Activated CD4-positive, alpha-beta T cell treated with anti-CD3 and anti-CD28 coated beads for 4 hours (primary cell): ENCODE results near the gene SRRM5.
"Not testable (repeated sequence)": the region's sequence is repeated elsewhere in the genome, so short reads cannot be mapped to it uniquely, and the experiment has no call there.

Experiments used
- DNase-seq, 2 donors: peaks; one replicate each; pipeline ENCODE4 v3.0.0-alpha.2; 2020

Gene SRRM5

GRCh38 chr19:43592800-43593350, 19.0 kb upstream of the SRRM5 start:
- no peak for DNase-seq

DNA sequence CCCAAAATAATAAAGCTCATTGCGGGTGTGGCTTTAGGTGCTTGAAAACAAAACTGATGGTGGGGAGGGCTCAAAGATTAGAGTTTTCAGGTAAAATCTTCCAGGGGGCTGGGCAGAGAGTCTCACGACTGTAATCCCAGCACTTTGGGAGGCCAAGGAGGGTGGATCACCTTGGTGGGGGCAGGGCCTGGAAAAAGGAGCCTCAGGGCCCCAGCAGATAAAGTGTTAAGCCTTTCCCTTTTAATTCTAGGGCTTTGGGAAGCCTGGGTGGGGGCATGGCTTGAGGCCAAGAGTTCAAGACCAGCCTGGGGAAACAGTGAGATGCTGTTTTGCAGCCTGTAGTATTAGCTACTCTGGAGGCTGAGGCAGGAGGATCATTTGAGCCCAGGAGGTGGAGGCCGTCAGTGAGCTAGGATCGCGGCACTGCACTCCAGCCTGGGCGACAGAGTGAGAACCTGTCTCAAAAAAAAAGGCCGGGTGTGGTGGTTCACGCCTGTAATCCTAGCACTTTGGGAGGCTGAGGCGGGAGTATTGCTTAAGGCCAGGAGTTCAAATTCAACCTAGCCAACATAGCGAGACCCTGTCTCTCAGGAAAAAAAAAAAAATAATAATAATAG, 17.7 kb upstream of the SRRM5 start:
- no peak for DNase-seq

DNA sequence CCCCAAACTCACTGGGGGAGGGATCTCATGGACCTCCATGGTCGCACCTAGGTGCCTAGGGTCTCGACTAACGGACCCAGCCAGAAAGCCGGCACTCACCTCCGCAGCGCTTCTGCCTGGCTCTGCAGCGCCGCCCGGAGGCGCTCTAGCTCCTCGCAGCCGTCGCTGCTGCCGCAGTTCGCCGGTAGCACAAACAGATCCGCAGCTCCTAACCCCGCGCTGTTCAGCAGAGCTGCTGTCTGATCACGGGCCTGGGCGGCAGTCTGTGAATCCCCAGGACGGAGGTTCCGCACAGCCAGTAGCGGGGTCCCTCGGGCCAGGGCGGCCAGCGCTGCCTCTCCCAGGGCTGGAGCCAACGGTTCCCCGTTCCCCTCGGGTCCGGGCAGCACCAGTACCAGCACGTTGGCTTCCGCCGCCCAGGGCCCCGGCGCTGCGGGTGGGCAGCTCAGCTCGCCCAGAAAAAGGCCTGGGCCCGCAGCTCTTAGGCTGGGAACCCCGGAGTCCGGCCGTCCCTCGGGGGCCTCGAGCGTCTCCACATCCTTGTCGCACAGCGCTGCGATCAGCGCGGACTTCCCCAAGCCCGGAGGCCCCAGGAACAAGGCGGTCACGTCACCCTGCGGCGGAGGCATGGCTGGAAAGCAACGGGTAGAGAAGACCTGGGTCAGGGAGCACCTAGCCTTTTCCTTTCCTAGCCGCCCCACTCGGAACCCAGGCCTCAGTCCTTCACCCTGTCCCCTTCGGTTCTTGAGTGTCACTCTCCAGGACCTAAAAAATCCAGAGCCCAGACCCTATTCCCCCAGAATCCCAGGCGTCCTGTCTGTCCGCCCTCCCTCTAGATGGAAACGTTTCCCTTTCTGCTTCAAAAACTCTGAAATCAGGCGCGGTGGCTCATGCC, 16.9 kb upstream of the SRRM5 start:
- peak; percentile 64 to 73 for DNase-seq

GRCh38 chr19:43595605-43595998, 16.3 kb upstream of the SRRM5 start:
- no peak for DNase-seq

DNA sequence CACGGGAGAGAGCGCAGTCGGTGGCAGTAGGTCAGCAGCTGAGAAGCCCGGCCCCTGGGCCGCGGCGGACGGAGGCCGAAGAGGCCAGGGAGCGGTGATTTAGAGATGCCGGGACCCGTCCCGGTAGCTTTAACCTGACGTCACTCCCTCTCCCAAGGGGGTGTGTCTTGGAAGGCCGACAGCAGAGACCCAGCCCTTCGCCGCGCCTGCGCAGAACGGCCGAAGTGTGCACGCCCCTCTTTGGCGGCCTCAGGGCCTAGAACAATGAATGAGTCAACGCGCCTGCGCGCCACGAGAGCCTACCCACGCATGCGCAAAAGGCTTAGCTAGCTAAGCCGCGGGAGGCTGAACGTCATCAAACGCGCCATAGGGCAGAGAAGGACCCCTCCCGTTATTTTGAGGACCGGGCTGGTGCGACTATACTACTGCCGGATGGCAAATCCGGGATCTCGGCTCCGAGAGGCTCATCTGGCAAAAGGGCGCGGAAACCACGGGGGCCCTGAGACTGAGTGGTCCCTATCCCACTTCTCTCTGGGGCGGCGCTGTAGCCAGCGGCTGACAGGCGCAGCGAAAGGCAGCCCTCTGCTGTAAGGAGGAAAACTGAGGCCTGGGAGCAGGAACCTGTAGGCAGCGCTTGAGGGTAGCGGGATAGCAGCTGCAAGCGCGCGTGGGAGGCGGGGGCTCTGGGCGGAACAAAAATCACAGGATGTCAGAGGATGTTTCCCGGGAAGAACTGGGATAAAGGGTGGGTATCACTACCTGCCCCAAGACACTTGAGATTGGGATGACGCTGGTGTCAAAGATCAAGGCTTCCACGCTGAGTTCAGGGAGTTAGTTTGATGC, 15.7 kb upstream of the SRRM5 start, which contains the start of the genes IRGQ and ZNF576:
TSS of gene IRGQ (minus strand) at position 136 of the 843 bp plus-strand sequence. CDS start 796 bp downstream, outside the sequence.
TSS of gene ZNF576 (plus strand) at position 597 of the 843 bp plus-strand sequence. CDS start 514 bp downstream, outside the sequence.
- DNase-seq: peak; percentile 100

DNA sequence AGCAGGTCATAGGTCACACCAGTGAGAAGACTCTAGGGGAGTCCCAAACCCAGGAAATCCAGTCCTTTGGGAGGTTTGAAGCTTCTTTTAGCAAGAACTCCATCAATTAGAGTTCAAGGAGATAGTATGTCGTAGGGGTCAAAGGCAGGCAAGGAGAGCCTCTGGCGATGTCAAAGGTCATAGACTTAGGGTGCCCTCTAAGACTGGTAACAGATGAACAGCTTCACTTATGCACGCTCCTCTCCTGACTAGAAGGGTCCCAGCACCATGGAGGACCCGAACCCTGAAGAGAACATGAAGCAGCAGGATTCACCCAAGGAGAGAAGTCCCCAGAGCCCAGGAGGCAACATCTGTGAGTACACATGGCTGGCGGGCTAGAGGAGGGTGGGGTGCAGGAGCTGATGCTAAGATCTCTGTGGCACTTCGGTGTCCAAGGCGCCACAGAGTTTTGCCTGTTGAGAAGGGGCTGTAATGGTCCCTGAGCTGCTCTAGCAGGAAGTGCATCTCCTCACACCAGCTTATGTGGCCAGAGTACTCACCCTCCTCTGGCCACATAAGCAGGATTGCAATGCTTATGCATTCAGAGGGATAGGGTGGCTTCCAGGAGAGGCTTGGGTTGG, 14.9 kb upstream of the SRRM5 start:
- no peak for DNase-seq

DNA sequence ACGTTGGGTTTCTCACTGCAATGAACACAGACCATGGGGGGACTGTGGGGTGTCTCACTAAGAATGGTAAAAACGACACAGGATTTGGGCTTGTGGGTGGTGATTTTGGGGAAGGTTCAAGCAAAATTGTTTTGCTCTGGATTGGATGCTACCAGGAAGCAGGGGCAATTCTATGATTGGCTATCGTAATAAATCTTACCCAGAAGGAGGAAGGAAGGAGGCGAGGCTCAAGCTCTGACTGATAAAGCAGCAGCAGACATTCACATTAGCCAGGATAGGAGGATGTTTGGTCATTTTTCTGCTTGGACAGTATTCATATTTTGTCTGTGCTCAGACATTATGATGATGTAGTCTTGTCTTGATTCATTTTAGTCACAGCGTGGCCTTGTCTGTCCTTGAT, 14.0 kb upstream of the SRRM5 start:
- DNase-seq: no peak

GRCh38 chr19:43598445-43599240, 13.2 kb upstream of the SRRM5 start:
- DNase-seq: no peak

DNA sequence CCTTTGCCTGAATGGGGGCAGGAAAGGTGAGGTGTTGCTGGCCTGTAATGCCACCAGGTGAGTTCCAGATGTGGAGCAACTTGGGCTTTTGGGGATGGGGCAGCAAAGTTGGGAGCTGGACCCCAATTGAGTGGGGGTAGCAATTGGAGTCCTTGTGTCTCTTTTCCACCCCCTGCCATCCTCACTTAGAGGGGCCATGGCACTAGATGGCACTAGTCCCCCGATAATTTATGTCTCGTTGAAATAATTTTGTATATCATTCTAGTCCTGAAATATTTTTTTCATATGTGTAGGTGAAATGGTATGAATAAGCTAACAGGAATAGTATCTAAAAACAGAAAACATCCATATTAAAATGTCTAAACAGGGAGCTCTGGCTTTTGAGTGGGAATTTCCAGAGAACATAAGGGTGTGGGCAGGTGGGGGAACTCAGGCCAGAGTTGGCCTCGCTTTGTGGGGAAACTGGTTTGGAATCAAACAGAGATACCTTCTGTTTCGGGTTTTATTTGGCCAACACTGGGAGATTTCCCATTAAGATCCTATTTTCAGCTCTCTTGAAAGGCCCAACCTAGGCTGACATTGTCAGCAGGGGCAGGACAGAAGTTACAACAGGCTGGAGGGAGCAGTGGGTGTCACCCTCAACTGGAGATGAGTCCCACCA, 12.1 kb upstream of the SRRM5 start:
- DNase-seq: no peak

GRCh38 chr19:43600326-43600725, 11.6 kb upstream of the SRRM5 start:
- DNase-seq: not testable (repeated sequence)

DNA sequence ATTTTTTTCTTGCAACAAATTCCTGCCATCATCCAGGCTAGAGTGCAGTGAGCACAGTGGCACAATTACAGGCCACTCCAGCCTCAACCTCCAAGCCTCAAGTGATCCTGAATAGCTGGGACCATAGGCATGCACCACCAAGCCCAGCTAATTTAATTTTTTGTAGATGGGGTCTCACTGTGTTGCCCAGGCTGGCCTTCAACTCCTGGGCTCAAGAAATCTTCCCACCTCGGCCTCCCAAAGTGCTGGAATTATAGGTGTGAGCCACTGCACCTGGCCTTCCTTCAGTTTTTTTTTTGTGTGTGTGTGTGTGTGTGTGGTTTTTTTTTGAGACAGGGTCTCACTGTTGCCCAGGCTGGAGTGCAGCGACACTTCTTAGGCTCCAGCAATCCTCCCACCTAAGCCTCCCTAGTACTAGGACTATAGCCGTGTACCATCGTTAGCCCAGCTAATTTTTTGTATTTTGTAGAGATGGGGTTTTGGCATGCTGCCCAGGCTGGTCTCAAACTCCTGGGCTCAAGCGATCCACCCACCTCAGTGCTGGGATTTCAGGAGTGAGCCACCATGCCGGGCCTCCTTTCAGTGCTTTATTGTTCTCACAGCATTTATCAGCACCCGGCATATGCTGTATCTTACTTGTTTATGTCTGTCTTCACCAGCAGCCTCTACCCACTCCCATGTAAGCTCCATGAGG, 5.9 kb upstream of the SRRM5 start:
- no peak for DNase-seq

DNA sequence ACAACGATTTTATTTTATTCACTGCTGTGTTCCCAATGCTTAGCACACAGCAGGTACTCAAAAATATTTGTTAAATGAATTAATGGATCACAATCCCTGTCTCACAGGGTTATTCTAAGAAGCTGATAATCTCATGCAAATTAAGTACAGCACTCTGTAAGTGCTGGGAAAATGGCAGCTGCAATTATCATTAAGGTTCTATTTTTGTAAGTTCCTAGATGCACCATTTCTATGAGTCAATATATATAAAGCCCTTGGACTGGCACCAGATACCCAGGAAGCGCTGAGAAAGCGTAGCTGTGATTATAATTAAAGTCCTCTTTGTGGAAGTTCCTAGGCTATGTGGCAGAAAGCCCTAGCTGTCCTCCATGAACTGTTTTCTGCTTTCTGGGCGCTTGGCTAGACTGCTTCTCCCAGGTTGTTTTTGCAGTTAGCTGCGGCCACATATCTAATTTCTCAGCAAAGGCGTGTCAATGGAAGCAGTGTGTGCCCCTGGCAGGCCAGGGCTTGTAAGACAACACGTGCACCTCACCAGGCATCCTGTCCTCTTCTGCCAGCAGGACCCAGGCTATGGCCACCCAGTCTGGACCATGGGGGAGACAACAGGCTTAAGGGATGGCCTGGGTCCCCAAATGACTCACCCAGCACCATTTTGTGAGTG, 5.2 kb upstream of the SRRM5 start:
- no peak for DNase-seq

DNA sequence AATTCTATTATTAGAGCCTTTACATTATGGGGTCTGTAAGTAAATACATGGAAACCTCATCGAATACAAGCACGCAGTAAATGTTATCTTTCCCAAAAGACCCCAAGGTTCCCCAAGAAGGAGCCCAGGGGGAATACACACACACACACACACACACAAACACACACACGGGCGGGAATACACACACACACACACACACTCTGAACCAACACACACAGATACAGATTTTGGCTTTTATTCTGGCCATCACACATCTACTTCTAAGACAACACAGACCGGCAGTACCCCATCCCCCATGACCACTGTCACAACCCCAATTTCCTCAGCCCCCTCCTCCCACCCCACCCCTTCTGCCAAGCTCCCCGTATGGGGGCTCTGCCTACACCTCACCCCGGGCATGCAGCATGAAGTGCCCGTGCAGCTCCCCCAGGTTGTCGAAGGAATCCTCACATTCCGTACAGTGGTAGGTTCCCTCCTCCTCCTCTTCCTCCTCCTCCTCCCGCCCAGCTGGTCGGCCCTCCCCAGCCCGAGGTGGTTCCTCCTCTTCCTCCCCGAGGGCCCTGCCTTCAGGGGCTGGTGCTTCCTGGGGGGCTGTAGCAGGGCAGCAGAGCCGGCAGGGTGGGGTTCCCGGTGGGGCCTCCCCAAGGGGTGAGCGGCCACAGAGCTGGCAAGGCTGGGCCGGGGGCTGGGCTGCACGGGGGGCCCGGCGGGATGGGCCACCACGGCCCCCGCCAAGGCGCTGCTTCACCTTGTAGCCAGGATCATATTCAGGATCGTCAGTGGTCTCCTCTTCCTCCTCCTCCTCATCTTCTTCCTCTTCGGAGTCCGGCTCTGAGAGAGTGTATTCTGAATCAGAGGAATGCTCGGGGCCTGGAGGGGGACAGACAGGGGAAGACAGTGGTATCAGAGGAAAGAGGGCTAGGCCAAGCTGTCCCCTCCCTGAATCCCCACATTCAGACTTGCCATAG, 4.4 kb upstream of the SRRM5 start:
- no peak for DNase-seq

GRCh38 chr19:43609872-43610271, 2.0 kb upstream of the SRRM5 start:
- no peak for DNase-seq

DNA sequence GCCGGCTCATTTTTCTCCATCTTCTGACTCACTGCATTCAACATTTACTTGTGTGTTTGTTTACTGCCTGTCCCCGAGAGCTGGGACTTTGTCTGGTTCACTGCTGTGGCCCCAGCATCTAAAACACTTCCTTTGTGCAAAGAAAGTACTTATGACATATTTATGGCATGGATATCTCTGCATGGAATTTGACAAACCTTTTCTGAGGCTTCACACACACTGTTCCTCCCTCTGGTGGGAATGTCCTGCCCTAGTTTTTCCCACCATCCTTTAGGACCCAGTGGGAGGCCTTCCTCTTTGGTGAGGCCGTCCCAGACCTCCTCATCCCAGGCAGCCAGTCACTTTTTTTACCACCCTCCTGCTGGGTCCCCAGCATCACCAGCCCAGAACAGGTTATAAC, 1.4 kb upstream of the SRRM5 start:
- no peak for DNase-seq

- DNase-seq: no peak
Observed at GRCh38 chr19:43612374-43612773, 486 bp downstream of the SRRM5 start.

GRCh38 chr19:43616306-43616705, 4.4 kb downstream of the SRRM5 start:
- no peak for DNase-seq

GRCh38 chr19:43616954-43617353, 5.1 kb downstream of the SRRM5 start:
- DNase-seq: no peak

- peak; percentile 28 to 32 for DNase-seq
Observed at GRCh38 chr19:43618921-43619261, 7.0 kb downstream of the SRRM5 start.
